ENCODE results near the gene PRDM12.
A peak's percentile ranks its signal among the peaks of the same experiment; 100 is the strongest.

Gene PRDM12

GRCh38 chr9:130693101-130693425, 28.7 kb downstream of the PRDM12 start:
- no peak for TF ChIP-seq JUND (IDR thresholded peaks at IDR 0.05; ENCODE audit: low read depth)
- no peak for DNase-seq (ENCODE audit: low read depth in 1 of 2, low spot score in 1 of 2)
- in situ Hi-C loops (cut with HindIII; ENCODE audit: low pct_unique_long_range_greater_than_20kb, low sequenced_read_pairs) = no loop called here

DNA sequence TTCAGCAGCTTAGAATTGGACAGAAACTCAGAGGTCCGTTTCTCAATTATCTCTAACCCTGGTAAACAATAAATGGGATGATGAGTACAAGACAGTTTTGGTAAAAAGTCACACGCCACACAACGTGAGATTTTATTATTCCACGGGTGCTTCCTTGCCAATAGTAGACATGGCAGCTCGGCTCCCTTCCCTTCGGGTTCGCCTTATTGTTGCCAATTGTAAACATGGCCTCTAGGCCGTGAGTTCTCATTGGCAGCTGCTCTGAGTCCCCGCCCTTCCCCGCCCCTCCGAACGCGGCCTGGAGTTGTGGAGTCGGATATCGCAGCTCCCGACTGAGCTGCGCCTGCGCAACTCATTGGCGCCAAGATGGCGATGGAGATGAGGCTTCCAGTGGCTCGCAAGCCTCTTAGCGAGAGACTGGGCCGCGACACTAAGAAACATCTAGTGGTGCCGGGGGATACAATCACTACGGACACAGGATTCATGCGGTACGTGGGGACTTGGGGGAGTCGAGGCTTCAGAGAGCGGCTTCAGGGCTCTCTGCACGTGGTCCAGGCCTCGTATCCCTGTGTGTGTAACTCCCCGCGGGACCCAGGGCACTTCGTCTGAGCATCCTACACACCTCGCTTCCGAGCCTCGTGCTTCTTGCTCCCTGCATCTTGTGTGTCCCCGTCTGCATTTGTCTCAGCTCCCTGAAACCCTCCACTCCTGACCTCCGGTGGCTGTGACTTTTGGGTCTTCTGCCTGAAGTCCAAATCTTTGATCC, 29.2 kb downstream of the PRDM12 start, which contains the start of gene EXOSC2:
Gene EXOSC2, plus strand, starts transcription at position 355 of the 766 bp plus-strand sequence. Its CDS starts 12 bp downstream, at position 367.
- peak; percentile 97 to 99 for DNase-seq (ENCODE audit: low read depth in 1 of 2, low spot score in 1 of 2)
- no peak for TF ChIP-seq JUND (IDR thresholded peaks at IDR 0.05; ENCODE audit: low read depth)
- in situ Hi-C loops (cut with HindIII; ENCODE audit: low pct_unique_long_range_greater_than_20kb, low sequenced_read_pairs) = no loop called here

DNA sequence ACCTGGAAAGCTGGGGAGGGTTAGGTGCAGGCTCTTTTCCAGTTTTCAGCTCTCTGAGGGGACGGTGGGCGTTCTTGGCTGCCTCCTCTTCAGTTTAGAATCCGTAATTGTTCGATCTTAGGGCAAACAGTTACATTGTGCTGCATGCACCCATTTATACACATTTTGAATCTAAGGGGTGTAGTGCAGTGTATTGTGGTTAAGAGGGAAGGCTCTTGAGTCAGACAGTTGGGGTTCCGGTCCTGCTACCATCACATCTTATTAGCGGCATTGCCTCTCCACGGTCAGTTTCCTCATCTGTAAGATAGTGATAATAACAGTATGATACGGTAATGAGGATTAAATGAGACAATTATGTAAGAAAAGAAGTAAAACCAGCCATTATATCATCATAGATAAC, 29.8 kb downstream of the PRDM12 start:
- in situ Hi-C loops (cut with HindIII; ENCODE audit: low pct_unique_long_range_greater_than_20kb, low sequenced_read_pairs) = no loop called here
- TF ChIP-seq JUND (IDR thresholded peaks at IDR 0.05; ENCODE audit: low read depth) = no peak
- DNase-seq (ENCODE audit: low read depth in 1 of 2, low spot score in 1 of 2) = no peak

GRCh38 chr9:130696139-130696650, 31.8 kb downstream of the PRDM12 start:
- in situ Hi-C loops (cut with HindIII; ENCODE audit: low pct_unique_long_range_greater_than_20kb, low sequenced_read_pairs) = no loop called here
- no peak for DNase-seq (ENCODE audit: low read depth in 1 of 2, low spot score in 1 of 2)
- TF ChIP-seq JUND (IDR thresholded peaks at IDR 0.05; ENCODE audit: low read depth) = no peak

DNA sequence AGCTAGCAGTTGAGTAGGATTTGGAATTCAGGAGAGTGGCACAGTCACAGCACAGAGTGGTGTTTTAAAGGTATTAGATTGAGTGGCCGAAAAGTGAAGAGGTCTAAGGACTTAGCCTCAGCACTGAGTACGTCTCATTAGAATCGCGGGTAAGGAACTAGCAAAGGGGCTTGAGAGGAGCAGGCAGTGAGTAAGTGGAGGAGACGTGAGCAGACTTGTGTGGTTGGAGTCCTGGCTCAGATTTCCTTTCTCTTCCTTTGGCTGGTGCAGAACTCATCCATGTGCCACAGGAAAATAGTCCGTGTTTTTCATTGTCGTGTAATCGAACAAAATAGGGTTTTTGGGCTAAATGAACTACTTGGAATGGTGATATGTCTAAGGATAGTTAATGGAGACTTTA, 32.6 kb downstream of the PRDM12 start:
- in situ Hi-C loops (cut with HindIII; ENCODE audit: low pct_unique_long_range_greater_than_20kb, low sequenced_read_pairs) = no loop called here
- TF ChIP-seq JUND (IDR thresholded peaks at IDR 0.05; ENCODE audit: low read depth) = no peak
- DNase-seq (ENCODE audit: low read depth in 1 of 2, low spot score in 1 of 2) = no peak

DNA sequence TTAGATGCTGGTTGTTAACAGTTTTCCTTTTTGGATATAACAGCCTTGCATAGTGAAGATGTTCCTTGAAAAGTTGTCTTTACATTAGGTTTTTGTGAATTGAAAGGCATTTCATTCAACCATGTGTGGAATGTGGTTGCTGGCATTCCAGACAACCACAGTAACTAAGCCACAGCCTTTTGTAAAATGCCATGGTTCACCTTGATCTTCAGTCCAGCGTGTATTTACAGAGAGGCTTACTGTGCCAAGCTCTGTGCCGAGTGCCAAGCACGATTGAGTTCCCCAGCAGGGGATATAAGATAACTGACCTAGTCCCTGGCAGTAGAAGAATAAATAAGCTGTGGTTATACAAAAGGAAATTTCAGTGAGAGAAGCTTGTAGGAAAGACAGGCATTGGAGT, 34.1 kb downstream of the PRDM12 start:
- DNase-seq (ENCODE audit: low read depth in 1 of 2, low spot score in 1 of 2) = peak in 1 of 2 experiments; percentile 78
- TF ChIP-seq JUND (IDR thresholded peaks at IDR 0.05; ENCODE audit: low read depth) = no peak
- in situ Hi-C loops (cut with HindIII; ENCODE audit: low pct_unique_long_range_greater_than_20kb, low sequenced_read_pairs) = no loop called here

DNA sequence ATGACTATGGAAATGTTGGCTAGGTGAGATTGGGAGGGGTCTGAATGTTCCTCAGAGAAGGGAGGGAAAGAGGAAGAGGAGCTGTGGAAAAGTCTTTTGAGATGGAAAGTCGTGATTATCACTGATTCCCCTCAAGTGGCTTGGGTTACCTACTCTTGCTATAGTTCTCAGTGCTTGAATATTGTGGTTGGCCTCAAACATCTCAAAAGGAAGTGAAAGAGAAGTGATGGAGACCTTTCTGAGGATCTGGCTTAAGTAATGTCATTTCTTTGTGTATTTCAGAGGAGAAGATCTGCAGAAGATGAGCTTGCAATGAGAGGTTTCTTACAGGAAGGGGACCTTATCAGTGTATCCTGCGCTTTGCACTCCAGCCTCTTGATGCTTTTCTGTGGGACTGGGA, 34.7 kb downstream of the PRDM12 start:
- DNase-seq (ENCODE audit: low read depth in 1 of 2, low spot score in 1 of 2) = no peak
- no peak for TF ChIP-seq JUND (IDR thresholded peaks at IDR 0.05; ENCODE audit: low read depth)
- in situ Hi-C loops (cut with HindIII; ENCODE audit: low pct_unique_long_range_greater_than_20kb, low sequenced_read_pairs) = no loop called here

GRCh38 chr9:130701059-130702022, 36.9 kb downstream of the PRDM12 start:
- in situ Hi-C loops (cut with HindIII; ENCODE audit: low pct_unique_long_range_greater_than_20kb, low sequenced_read_pairs) = no loop called here
- DNase-seq (ENCODE audit: low read depth in 1 of 2, low spot score in 1 of 2) = peak in 1 of 2 experiments; percentile 88
- no peak for TF ChIP-seq JUND (IDR thresholded peaks at IDR 0.05; ENCODE audit: low read depth)

- DNase-seq (ENCODE audit: low read depth in 1 of 2, low spot score in 1 of 2) = no peak
- TF ChIP-seq JUND (IDR thresholded peaks at IDR 0.05; ENCODE audit: low read depth) = no peak
- in situ Hi-C loops (cut with HindIII; ENCODE audit: low pct_unique_long_range_greater_than_20kb, low sequenced_read_pairs) = no loop called here
Observed at GRCh38 chr9:130703501-130703900, 39.1 kb downstream of the PRDM12 start.

- DNase-seq (ENCODE audit: low read depth in 1 of 2, low spot score in 1 of 2) = peak in 1 of 2 experiments; percentile 74
Observed at GRCh38 chr9:130707225-130707976, 43.0 kb downstream of the PRDM12 start.

GRCh38 chr9:130710822-130711352, 46.5 kb downstream of the PRDM12 start:
- TF ChIP-seq JUND (IDR thresholded peaks at IDR 0.05; ENCODE audit: low read depth) = no peak
- in situ Hi-C loops (cut with HindIII; ENCODE audit: low pct_unique_long_range_greater_than_20kb, low sequenced_read_pairs) = no loop called here
- DNase-seq (ENCODE audit: low read depth in 1 of 2, low spot score in 1 of 2) = no peak

More at GRCh38 chr9:130707225-130707976, 43.0 kb downstream of the PRDM12 start:
- TF ChIP-seq JUND (IDR thresholded peaks at IDR 0.05; ENCODE audit: low read depth) = no peak
- in situ Hi-C loops (cut with HindIII; ENCODE audit: low pct_unique_long_range_greater_than_20kb, low sequenced_read_pairs) = no loop called here

DNA sequence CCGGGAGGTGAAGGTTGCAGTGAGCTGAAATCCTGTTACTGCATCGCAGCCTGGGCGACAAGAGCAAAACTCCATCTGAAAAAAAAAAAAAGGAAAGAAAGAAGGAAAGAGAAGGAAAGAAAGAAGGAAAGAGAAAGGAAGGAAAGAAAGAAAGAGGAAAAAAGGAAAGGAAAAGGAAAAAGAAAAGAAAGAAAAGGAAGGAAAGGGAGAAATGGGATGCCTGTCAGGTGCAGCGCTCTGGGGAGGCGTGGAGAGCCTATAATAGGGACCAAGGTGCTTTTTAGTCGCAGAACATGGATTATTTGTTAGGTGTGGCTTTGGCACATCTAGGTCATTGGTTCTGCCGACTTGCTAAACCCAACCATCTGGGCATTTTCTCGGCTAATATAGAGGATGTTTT, 47.1 kb downstream of the PRDM12 start:
- TF ChIP-seq JUND (IDR thresholded peaks at IDR 0.05; ENCODE audit: low read depth) = no peak
- in situ Hi-C loops (cut with HindIII; ENCODE audit: low pct_unique_long_range_greater_than_20kb, low sequenced_read_pairs) = no loop called here
- DNase-seq (ENCODE audit: low read depth in 1 of 2, low spot score in 1 of 2) = no peak

Measured in T47D (cell line).